Stimulated activated naive CD4-positive, alpha-beta T cell treated with Interleukin-2 at 50 U/mL for 16 hours (primary cell): ENCODE measurements around the gene ANKRD40.
"Not testable (repeated sequence)": the region's sequence is repeated elsewhere in the genome, so short reads cannot be mapped to it uniquely, and the experiment has no call there.

Experiments used
- DNase-seq: peaks from one replicate; lab custom pipeline; 2025; lab: John Stamatoyannopoulos, UW

Gene ANKRD40

GRCh38 chr17:50710650-50711049, 2.9 kb upstream of the ANKRD40 start:
- no peak for DNase-seq

DNA sequence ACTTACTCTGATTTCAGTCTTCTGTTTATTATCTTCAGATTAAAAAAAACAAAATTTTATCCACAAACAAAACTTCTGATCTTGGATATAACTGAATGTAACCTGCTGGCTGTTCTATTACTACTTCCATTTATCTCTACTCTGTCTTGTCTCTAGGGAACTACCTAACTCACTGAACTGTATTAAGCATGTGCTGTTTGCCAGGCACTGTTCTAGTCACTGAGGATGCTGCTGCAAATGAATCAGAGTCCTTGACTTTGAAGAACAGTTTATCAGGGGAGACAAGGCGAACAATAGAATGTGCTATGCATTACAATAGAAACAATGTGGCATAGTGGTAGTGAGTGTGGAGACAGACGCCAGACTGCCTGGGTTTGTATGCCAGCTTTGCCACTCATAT, 2.3 kb upstream of the ANKRD40 start:
- no peak for DNase-seq

GRCh38 chr17:50709053-50709452, 1.3 kb upstream of the ANKRD40 start:
- DNase-seq = not testable (repeated sequence)

GRCh38 chr17:50708050-50709000, 611 bp upstream of the ANKRD40 start:
- no peak for DNase-seq

DNA sequence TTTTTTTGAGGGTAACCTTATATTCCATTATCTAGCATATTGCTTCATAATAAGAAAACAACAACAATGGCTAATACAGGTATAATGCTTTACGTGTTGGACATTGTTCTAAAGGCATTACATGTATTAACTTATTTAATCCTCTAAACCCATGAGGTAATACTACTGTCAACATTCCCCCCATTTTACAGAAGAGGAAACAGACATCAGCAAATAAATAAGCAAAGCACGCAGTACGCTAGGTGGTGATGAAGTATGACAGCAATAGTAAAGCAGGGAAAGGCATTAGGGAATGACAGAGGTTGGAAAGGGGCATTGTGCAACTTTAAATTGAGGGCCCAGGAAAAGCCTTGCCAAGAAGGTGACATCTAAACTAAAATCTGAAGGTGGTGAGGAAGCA, 4.6 kb downstream of the ANKRD40 start:
- DNase-seq = no peak

DNA sequence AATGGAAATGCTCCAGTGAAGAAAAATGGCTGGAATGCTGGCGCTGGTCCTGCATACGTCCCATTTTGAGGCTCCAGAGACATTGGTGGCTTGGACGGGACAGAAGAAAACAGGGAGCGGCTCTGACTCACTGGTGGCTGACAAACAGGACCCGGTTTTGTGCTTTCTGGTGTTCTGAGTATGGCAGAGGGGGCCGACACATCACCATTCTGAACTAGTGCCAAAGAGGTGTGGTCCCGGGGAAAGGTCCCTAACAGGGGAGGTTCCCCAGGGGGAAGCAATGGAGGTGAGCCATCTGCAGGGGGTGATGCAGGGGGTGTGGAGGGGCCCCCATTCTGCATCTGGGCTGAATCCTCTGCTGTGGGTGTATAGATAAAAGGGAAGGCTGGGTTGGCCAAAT, 8.3 kb downstream of the ANKRD40 start:
- DNase-seq = no peak

DNA sequence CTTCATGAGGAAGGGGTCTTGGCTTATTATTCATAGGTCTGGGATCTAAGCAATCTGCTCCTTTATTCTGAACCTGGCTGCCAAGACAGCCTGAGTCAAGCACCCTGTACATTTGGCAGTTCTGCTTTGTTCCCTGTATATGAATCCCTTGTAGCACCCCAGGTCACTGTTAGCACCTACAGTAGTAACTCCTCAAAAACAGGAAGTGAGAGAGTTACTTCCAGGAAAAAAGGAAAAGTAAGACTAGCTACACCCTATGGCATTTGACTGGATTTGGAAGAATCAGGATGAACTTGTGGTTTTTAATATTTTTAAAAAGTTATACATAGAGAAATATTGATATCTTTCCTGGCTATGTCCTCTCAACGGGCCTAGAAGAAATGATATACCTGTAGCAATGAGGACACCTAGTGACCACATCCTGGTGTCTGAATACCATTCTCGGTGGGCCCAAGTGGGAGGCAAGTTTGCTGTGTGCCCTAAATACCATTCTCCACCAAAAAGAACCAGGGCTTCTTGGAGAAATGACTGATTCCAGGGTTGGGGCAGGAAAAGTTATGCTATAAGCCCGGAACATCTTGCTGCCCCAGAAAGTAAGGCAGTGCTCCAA, 9.9 kb downstream of the ANKRD40 start:
- DNase-seq = no peak

- DNase-seq = no peak
Measured at GRCh38 chr17:50697062-50697461, 10.7 kb downstream of the ANKRD40 start.

DNA sequence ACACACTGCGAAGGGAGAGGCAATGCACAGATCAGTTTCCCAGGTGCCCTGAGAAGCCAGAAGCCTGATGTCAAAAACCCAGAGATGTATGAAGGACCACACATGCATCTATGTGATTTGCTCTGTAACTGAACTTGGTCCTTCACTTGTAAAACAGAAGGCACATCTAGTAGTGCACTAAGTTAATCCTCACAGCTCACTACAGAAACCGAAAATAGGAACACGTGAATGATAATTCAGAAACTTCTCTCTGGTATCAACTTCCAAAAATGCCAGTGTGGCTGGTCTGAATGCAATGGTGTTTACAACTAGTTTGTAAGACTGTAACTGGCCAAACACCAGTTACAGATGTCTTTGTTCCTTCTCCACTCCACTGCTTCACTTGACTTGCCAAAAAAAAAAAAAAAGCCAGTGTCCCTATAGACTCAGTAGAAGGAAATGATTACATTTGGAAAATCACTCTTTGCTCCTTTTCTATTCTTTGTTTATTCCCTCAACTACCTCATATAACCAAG, 11.3 kb downstream of the ANKRD40 start:
- DNase-seq = no peak

GRCh38 chr17:50693036-50693682, 14.6 kb downstream of the ANKRD40 start:
- no peak for DNase-seq

GRCh38 chr17:50692448-50693035, 15.2 kb downstream of the ANKRD40 start:
- DNase-seq = no peak

DNA sequence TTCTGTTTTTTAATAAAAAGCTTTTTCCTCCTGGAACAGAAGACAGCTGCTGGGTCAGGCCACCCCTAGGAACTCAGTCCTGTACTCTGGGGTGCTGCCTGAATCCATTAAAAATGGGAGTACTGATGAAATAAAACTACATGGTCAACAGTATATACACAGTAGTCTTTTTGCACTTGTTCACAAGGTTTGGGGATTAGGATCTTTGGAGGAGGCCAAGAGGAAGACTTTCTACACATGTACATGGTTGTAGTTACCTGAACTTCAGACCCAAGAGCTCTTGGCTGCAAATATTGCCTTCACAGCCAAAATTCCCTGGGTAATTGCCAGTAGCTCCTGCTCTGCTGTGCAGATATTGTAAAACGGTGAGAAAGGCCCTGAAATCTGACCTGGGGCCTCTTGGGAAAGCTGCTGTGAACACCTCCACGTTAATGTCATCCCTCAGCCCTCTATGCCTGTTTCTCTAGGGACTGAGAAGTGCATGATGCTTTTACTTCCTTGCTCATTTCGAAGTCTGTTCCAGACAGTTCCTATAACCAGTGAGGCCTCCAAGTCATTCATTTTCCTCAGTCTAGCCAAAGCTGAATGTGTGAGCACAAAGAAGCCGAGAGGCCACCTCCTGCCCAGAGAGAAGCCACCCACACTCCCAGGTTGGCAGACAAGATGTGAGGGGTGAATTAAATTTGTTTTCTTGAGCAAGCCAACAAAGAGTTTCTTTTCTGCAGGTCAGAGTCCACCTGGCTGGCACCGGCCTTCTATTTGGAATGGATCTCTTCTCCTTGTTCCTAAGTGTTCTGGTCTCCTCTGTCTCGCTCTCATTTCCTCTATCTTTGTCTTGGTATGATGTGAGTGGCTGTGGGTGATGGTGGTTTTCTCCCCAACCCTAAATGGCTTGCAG, 15.9 kb downstream of the ANKRD40 start:
- no peak for DNase-seq

- no peak for DNase-seq
Measured at GRCh38 chr17:50690887-50691549, 16.7 kb downstream of the ANKRD40 start.

DNA sequence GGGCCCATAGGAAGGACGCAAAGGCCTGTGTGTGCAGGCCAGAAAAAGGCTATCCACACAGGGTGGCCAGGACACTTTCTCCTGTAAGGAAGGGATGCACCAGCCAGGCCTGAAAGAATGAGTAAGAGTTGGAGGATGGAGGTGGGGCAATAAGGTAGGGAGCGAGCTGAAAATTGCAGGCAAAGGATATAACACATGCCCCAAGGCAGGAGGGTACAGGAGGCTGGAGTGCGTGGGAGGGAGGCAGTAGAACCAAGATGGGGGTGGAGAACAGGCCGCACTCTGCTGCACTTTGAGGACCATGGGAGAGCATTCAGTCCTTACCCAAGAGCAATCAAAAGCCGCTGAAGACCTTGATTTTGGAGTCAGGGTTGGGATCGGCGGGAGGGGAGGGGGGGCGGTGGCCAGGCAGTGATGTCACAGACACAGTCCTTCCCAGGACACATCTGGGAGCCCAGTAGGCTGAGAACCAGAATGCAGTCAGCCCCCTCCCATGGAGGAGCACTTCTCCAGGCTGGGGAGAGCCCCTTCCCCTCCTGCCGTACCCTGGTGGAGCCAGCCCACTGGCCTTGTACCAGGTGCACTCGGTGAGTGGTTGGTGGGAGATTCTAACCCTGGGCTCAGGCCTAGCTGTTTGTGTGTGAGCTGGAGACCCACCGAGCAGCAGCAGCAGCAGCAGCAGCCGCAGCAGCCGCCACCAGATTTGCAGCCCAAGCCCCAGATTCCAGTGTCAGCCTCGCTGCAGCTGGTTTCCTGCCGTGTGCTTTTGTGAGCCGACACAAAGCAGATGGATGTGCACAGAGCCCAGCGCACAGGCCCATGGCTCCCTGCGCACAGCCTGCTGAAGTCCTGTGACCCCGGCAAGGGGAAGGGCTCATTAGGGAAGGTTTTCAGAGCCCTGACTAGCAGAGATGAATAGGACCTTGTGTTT, 17.5 kb downstream of the ANKRD40 start:
- DNase-seq = no peak

- no peak for DNase-seq
Measured at GRCh38 chr17:50689251-50689650, 18.5 kb downstream of the ANKRD40 start.

- DNase-seq = no peak
Measured at GRCh38 chr17:50688245-50688644, 19.5 kb downstream of the ANKRD40 start.

- DNase-seq = no peak
Measured at GRCh38 chr17:50687200-50688066, 20.3 kb downstream of the ANKRD40 start.

DNA sequence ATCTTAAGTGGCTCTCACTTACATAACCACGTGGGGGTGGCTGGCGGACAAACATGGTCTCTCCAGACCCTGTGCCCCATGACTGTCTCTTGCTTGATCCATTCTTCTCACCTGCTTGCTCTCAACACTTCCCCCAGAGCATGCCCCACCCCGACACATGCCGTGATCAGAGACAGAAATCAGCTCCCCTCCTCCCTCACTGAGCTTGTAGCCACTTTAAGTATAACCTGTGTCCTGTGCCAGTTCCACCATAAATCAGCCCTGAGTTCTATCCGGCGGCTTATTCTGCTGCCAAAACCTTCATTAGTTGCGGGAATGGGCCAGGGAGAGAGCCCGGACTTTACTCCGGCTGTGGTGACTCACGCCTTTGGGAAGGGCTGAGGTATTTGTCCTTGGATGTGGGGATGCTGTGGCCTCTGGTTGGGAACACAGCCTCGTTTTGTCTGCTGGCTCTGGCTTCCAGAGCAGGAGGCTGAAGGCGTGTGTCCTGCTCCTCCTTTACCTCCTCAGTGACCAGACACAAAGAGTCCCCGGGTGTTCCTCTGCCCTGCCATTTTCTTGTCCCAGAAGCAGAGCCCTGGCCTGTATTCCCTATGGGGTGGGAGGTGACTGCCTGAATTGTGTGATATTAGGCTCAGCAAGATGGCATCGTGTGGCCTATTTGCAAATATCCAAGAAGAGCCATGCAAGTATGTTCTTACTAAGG, 21.1 kb downstream of the ANKRD40 start:
- no peak for DNase-seq
